Testis (tissue), 3 donors: ENCODE results near the gene BTG3. TPM values are rescaled to one million over a fixed set of nuclear protein-coding genes. Genes with fewer than 3 reads are reported as not detected.

Experiments used
- DNase-seq: peaks from one replicate; pipeline ENCODE4 v3.0.0-alpha.2; 2019
- H3K27ac ChIP-seq, 2 donors: fragments of 200-600 bp; sonication (generic); one replicate each; pipeline ENCODE4 v1.5.1; 2019
- H3K27me3 ChIP-seq: fragments of 200-600 bp; sonication (generic); one replicate; pipeline ENCODE4 v1.5.1; 2019
- H3K36me3 ChIP-seq: fragments of 200-600 bp; sonication (generic); one replicate; pipeline ENCODE4 v1.5.1; 2017; ENCODE audit warnings: low read depth; ENCODE audit errors: missing control alignments
- H3K4me1 ChIP-seq: fragments of 200-600 bp; sonication (generic); one replicate; pipeline ENCODE4 v1.5.1; 2019
- H3K4me3 ChIP-seq, 2 donors: fragments of 200-600 bp; sonication (generic); one replicate each; pipeline ENCODE4 v1.5.1; 2017 to 2019
- H3K9me3 ChIP-seq: fragments of 200-600 bp; sonication (generic); one replicate; pipeline ENCODE4 v1.5.1; 2017
- POLR2A ChIP-seq: fragments of 450-650 bp; IDR thresholded peaks from one replicate; pipeline ENCODE4 v1.6.1; 2017; ENCODE audit warnings: antibody characterized with exemption, mild to moderate bottlenecking, moderate library complexity
- WGBS, 2 donors: methylation state at CpG; one replicate each; pipeline ENCODE4 v1.1.5; 2018; 5-methylcytosine and 5-hydroxymethylcytosine counted together
- intact Hi-C: fragments of 100-400 bp; cut with DNase I; formaldehyde crosslinking; loops from one replicate; pipeline ENCODE4 v1.15.1; 2023; ENCODE audit warnings: low total_unique reads
- polyA plus RNA-seq: library from polyadenylated mRNA; stranded (reverse); fragments of 350-450 nt; fragmentation: Illumina TruSeq; extraction: RNeasy Lipid Tissue Mini Kit (QIAGEN cat#74804); gene quantifications from one replicate; pipeline ENCODE4 v1.2.3, GENCODE V29; 2014; ENCODE audit warnings: low read depth, low replicate concordance; ENCODE audit not compliant: insufficient read depth
- total RNA-seq, 2 donors: library from RNA; depleted of rRNA; stranded (reverse); fragments of >200 nt; gene quantifications; one replicate each; pipeline ENCODE4 v1.2.3, GENCODE V29; 2016
- TF ChIP-seq, protein P1 (sequence below), 3 experiments: fragments of 450-650 bp in 2 of 3; fragments of 200-600 bp in 1 of 3; sonication (generic) in 1 of 3; IDR thresholded peaks; one replicate each; pipeline ENCODE4 v1.5.1; 2016 to 2019; ENCODE audit warnings: antibody characterized with exemption in 3 of 3, mild to moderate bottlenecking in 2 of 3, moderate library complexity in 1 of 3

Gene BTG3
- total and polyA plus RNA-seq, 3 donors from 2014 or later: 83.3 to 265 (median 221) TPM

DNA sequence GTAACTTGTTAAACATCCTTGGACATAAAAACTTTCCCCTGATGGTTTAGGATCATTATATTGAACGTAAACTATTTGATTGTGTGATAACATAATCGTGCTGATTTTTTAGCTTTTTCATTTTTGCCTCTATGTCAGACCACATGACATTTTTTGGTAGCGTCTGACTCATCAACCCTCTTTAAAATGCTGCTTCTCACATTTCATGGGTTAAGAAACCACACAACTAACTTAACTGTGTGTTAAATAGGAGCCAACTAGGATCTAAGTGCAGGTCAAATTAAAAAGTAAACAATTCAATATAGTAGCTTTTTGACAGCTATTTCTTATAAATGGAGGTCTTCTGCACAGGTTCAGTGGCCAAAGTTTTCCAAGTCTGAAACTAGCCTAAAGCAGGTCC, 9.8 kb downstream of the BTG3 start:
- no peak overlapping the region for H3K4me3 ChIP-seq
- H3K4me1 ChIP-seq: no peaks in the 10 kb centered on the region
- no peak for DNase-seq
- intact Hi-C loops: no loop called here
- 78 to 79% methylated on average over 3 of the region's 3 CpGs for WGBS, 2 donors
- no peak overlapping the region for H3K27ac ChIP-seq
- no peak for TF ChIP-seq POLR2A
- TF ChIP-seq, protein P1, sequence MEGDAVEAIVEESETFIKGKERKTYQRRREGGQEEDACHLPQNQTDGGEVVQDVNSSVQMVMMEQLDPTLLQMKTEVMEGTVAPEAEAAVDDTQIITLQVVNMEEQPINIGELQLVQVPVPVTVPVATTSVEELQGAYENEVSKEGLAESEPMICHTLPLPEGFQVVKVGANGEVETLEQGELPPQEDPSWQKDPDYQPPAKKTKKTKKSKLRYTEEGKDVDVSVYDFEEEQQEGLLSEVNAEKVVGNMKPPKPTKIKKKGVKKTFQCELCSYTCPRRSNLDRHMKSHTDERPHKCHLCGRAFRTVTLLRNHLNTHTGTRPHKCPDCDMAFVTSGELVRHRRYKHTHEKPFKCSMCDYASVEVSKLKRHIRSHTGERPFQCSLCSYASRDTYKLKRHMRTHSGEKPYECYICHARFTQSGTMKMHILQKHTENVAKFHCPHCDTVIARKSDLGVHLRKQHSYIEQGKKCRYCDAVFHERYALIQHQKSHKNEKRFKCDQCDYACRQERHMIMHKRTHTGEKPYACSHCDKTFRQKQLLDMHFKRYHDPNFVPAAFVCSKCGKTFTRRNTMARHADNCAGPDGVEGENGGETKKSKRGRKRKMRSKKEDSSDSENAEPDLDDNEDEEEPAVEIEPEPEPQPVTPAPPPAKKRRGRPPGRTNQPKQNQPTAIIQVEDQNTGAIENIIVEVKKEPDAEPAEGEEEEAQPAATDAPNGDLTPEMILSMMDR (IDR thresholded peaks at IDR 0.05): no peak
- H3K27me3 ChIP-seq: no peaks in the 10 kb centered on the region
- H3K9me3 ChIP-seq: no peaks in the 10 kb centered on the region
- H3K36me3 ChIP-seq: no peaks in the 10 kb centered on the region

DNA sequence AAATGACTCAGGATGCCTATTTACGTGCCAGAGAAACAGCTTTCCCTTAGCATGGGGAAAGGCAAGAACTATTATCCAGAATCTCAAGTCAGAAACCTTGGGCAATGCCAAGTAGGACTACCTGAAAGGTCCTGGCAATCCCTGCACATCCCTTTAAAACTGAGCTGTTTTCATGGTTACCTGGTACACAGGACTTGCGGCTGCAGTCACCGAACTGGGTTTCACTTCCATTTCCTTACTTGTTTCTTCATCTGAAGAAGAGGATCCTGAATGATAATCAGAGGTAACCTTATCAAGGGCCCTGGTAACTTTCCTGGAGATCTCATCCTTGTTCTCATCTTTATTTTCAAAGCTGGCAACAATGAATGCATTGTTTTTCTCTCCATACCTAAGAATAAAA, 14.3 kb downstream of the BTG3 start:
- intact Hi-C loops: no loop called here
- TF ChIP-seq, protein P1 (IDR thresholded peaks at IDR 0.05): no peak
- no peak for TF ChIP-seq POLR2A
- H3K27me3 ChIP-seq: no peaks in the 10 kb centered on the region
- H3K4me3 ChIP-seq: no peak overlapping the region
- no peak overlapping the region for H3K27ac ChIP-seq
- no peaks in the 10 kb centered on the region for H3K4me1 ChIP-seq
- no peaks in the 10 kb centered on the region for H3K36me3 ChIP-seq
- WGBS, 2 donors: 87 to 95% methylated on average over 3 of the region's 3 CpGs
- no peak for DNase-seq
- H3K9me3 ChIP-seq: no peaks in the 10 kb centered on the region

DNA sequence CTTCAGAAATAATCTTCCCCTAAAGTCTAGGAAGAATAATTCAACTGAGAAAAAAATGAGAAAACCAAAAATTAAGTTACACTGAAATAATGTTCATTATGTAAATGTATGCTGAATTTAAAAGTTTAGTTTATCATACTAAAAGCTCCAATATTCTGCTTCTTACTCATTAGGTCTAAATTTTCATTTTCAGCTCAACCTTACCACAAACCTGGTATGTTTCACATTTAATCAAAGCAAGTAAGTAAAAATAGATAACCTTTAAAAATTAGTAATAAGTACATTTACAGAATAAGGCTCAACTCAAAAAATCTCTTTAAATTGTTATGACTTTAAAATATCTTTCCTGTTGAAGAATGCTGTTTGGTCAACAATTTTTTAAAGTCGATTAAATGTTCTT, 15.0 kb downstream of the BTG3 start:
- WGBS, 2 donors: 70 to 77% methylated on average over 1 of the region's 1 CpG
- Histone ChIP-seq H3K9me3 (no peaks in the 10 kb centered on the region), H3K4me3 (no peak overlapping the region), H3K36me3 (no peaks in the 10 kb centered on the region), H3K4me1 (no peaks in the 10 kb centered on the region), H3K27me3 (no peaks in the 10 kb centered on the region), H3K27ac (no peak overlapping the region)
- DNase-seq: no peak
- TF ChIP-seq, protein P1 (IDR thresholded peaks at IDR 0.05): no peak
- TF ChIP-seq POLR2A: no peak
- intact Hi-C loops: no loop called here

DNA sequence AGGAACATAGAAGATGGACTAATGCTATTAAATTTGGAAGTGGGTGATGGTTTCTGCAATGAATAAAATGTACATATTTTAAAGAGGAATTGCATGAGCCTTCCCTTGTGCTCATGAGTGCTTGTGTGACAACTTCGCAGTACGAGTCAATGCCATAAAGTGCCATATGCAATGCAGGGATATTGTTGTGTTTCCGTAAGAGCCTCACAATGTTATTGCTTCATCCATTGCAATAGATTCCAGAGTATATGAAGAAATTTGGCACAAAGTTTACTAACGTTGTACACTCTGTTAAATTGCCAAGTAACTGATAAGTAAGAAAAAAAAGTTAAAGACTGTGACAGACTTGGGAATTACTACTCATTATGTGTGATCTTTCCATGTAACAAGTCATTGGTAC, 22.3 kb downstream of the BTG3 start:
- DNase-seq: no peak
- H3K36me3 ChIP-seq: no peaks in the 10 kb centered on the region
- 76 to 88% methylated on average over 4 of the region's 4 CpGs for WGBS, 2 donors
- no peaks in the 10 kb centered on the region for H3K4me1 ChIP-seq
- H3K9me3 ChIP-seq: no peaks in the 10 kb centered on the region
- intact Hi-C loops: no loop called here
- H3K4me3 ChIP-seq: no peak overlapping the region
- H3K27ac ChIP-seq: no peak overlapping the region
- TF ChIP-seq, protein P1 (IDR thresholded peaks at IDR 0.05): no peak
- TF ChIP-seq POLR2A: no peak
- no peaks in the 10 kb centered on the region for H3K27me3 ChIP-seq

DNA sequence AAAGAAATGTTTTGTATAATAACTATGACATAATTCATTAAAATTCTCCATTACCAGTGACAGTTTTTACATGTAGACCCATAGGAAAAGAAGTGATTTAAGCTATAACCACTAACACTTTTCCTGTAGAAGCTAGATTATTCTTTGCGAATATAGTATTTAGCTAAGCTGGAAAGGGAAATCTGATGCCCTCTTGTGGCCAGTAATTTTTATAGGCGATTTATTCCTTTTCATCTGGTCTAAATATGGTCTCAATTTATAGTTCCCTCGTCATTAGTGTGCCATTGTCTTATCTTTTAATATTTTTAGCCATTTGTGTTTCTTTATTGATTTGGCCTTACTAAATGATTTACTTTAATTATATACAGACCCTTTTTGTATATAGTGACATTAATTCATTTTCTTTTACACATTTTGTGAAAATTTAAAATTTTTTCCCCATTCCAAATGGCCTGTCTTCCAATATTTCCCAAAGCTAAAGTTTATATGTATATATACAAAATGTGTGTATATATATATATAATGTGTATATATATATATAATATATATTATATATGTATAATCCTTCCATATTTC, 26.7 kb downstream of the BTG3 start:
- no peak for DNase-seq
- Histone ChIP-seq H3K36me3 (no peaks in the 10 kb centered on the region), H3K9me3 (no peaks in the 10 kb centered on the region), H3K27me3 (no peaks in the 10 kb centered on the region), H3K27ac (no peak overlapping the region), H3K4me3 (no peak overlapping the region), H3K4me1 (peaks cover 6% of the 10 kb centered on the region)
- intact Hi-C loops: loop anchor here (10.0 kb wide), 1 partner anchor 201 kb away; no protein-coding TSS in a partner anchor
- WGBS, 2 donors: 19 to 32% methylated on average over 3 of the region's 3 CpGs
- TF ChIP-seq, protein P1 (IDR thresholded peaks at IDR 0.05): peak; percentile 53 to 60 (median 57)
- no peak for TF ChIP-seq POLR2A
